Ovary (tissue), 9 donors: ENCODE data around the gene MACC1. TPM values are rescaled to one million over a fixed set of nuclear protein-coding genes. Genes with fewer than 3 reads are reported as not detected.
"Not testable (repeated sequence)": the region's sequence is repeated elsewhere in the genome, so short reads cannot be mapped to it uniquely, and the experiment has no call there.

Experiments
- DNase-seq, 5 donors: peaks; one replicate each; pipeline ENCODE4 v3.0.0-alpha.2; 2019 to 2020
- H3K27ac ChIP-seq, 2 donors: fragments of 200-600 bp; one replicate each; pipeline versions ENCODE4 v1.5.1 to v1.8.0; 2019 to 2022
- H3K27me3 ChIP-seq: fragments of 200-600 bp; one replicate; pipeline ENCODE4 v1.8.0; 2022
- H3K36me3 ChIP-seq: fragments of 200-600 bp; sonication (generic); one replicate; pipeline ENCODE4 v1.5.1; 2019
- H3K4me1 ChIP-seq: one replicate; pipeline ENCODE4 v1.8.1; 2013; ENCODE audit warnings: mild to moderate bottlenecking, moderate library complexity; ENCODE audit not compliant: insufficient read depth
- H3K4me3 ChIP-seq: fragments of 200-600 bp; sonication (generic); one replicate; pipeline ENCODE4 v1.5.1; 2017
- H3K9me3 ChIP-seq, 2 donors: fragments of 200-600 bp in 1 of 2; sonication (generic) in 1 of 2; one replicate each; pipeline versions ENCODE4 v1.5.1 to v1.8.1; 2013 to 2019; ENCODE audit warnings: mild to moderate bottlenecking in 1 of 2, moderate library complexity in 1 of 2
- CTCF ChIP-seq, 3 donors: fragments of 450-650 bp in 2 of 3; fragments of 200-600 bp in 1 of 3; IDR thresholded peaks; one replicate each; pipeline versions ENCODE4 v1.5.1 to v1.8.0; 2016 to 2022; ENCODE audit warnings: antibody characterized with exemption in 3 of 3, mild to moderate bottlenecking in 1 of 3
- EP300 ChIP-seq: sonication (generic); formaldehyde crosslinking; IDR thresholded peaks from one replicate; pipeline ENCODE4 v1.6.1; 2017; ENCODE audit warnings: antibody characterized with exemption
- POLR2A ChIP-seq: fragments of 450-650 bp; IDR thresholded peaks from one replicate; pipeline ENCODE4 v1.6.1; 2017; ENCODE audit warnings: antibody characterized with exemption, mild to moderate bottlenecking, moderate library complexity
- WGBS, 3 donors: extraction: QIAGEN DNeasy Blood & Tissue Kit in 1 of 3; methylation state at CpG; one replicate each; pipeline versions ENCODE4 v1.1.5 to v1.1.7; 2013 to 2017; 5-methylcytosine and 5-hydroxymethylcytosine counted together
- intact Hi-C, 4 donors: fragments of 100-400 bp; cut with DNase I; formaldehyde crosslinking; loops; one replicate each; pipeline versions ENCODE4 v1.11.0 to v1.15.1; 2022 to 2023
- polyA plus RNA-seq, 2 donors: library from polyadenylated mRNA; stranded (reverse); fragments of 200-250 nt in 1 of 2; fragments of 350-450 nt in 1 of 2; fragmentation: Illumina TruSeq in 1 of 2; extraction: RNeasy Lipid Tissue Mini Kit (QIAGEN cat#74804) in 1 of 2; gene quantifications; one replicate each; pipeline ENCODE4 v1.2.3, GENCODE V29; 2013 to 2014
- total RNA-seq, 7 donors: library from RNA; depleted of rRNA in 2 of 7; stranded (reverse); fragments of >200 nt in 2 of 7; fragmentation: NEBNext Ultra II Directional in 3 of 7; extraction: Animal tissue kit (Norgen Biotek cat#: 25700) in 3 of 7; gene quantifications; one replicate each; pipeline versions ENCODE4 v1.1.0 to v1.2.4, GENCODE V29; 2016 to 2023
- donor health status: DM: no; HTN: no; CAD: no; lungs with moderate emphysema.
- donor health status: DM: no; HTN: no; CAD: no.
- donor health status: Bipolar disorder and iron deficiency.
- donor health status: DM: yes; HTN: yes; CAD: no.
- donor health status: DM: no; HTN: no; CAD: no.
- donor health status: DM: yes; HTN: yes; CAD: no.

MACC1 gene
- total and polyA plus RNA-seq, 9 donors: 0.05 to 3.5 (median 0.33) TPM; not detected in 2

GRCh38 chr7:20208651-20209307 lies 8.4 kb downstream of the MACC1 start:
- DNase-seq: no peak
- TF ChIP-seq POLR2A (no peak), CTCF (IDR thresholded peaks at IDR 0.05) (no peak), EP300 (no peak)
- Histone ChIP-seq H3K4me1 (no peaks in the 10 kb centered on the region), H3K27me3 (no peaks in the 10 kb centered on the region), H3K4me3 (no peak overlapping the region), H3K27ac (no peak overlapping the region), H3K36me3 (no peaks in the 10 kb centered on the region), H3K9me3 (no peaks in the 10 kb centered on the region)
- intact Hi-C loops: no loop called here
- WGBS, 3 donors: 91 to 94% (median 92%) methylated on average over 6 of the region's 6 CpGs

- H3K4me3 ChIP-seq, H3K9me3 ChIP-seq, H3K27me3 ChIP-seq, DNase-seq, H3K4me1 ChIP-seq, H3K36me3 ChIP-seq, intact Hi-C loops, H3K27ac ChIP-seq: not testable (repeated sequence)
- WGBS, 3 donors: 95 to 100% (median 99%) methylated on average over 2 of the region's 2 CpGs
Observed at GRCh38 chr7:20207811-20208210, 9.4 kb downstream of the MACC1 start.

GRCh38 chr7:20206104-20206896 lies 10.9 kb downstream of the MACC1 start:
- WGBS, 3 donors: 80 to 88% (median 83%) methylated on average over 2 of the region's 2 CpGs

GRCh38 chr7:20203316-20203715 lies 13.9 kb downstream of the MACC1 start:
- H3K9me3 ChIP-seq: no peaks in the 10 kb centered on the region
- no peaks in the 10 kb centered on the region for H3K36me3 ChIP-seq
- intact Hi-C loops: no loop called here
- H3K4me3 ChIP-seq: no peak overlapping the region
- DNase-seq: no peak
- no peaks in the 10 kb centered on the region for H3K4me1 ChIP-seq
- 91 to 96% (median 92%) methylated on average over 4 of the region's 4 CpGs for WGBS, 3 donors
- H3K27me3 ChIP-seq: no peaks in the 10 kb centered on the region
- TF ChIP-seq POLR2A (no peak), EP300 (no peak), CTCF (IDR thresholded peaks at IDR 0.05) (no peak)
- H3K27ac ChIP-seq: no peak overlapping the region

More at GRCh38 chr7:20206104-20206896, 10.9 kb downstream of the MACC1 start:
- Histone ChIP-seq H3K27ac (no peak overlapping the region), H3K4me3 (no peak overlapping the region), H3K27me3 (no peaks in the 10 kb centered on the region), H3K36me3 (no peaks in the 10 kb centered on the region), H3K9me3 (no peaks in the 10 kb centered on the region), H3K4me1 (no peaks in the 10 kb centered on the region)
- intact Hi-C loops: no loop called here
- DNase-seq: no peak
- no peak for TF ChIP-seq EP300
- no peak for TF ChIP-seq POLR2A
- TF ChIP-seq CTCF (IDR thresholded peaks at IDR 0.05): no peak

GRCh38 chr7:20201380-20201779 lies 15.8 kb downstream of the MACC1 start:
- Histone ChIP-seq H3K27ac (no peak overlapping the region), H3K9me3 (no peaks in the 10 kb centered on the region), H3K36me3 (no peaks in the 10 kb centered on the region), H3K27me3 (no peaks in the 10 kb centered on the region), H3K4me3 (no peak overlapping the region), H3K4me1 (no peaks in the 10 kb centered on the region)
- intact Hi-C loops: no loop called here
- TF ChIP-seq EP300 (no peak), CTCF (IDR thresholded peaks at IDR 0.05) (no peak), POLR2A (no peak)
- 64 to 70% (median 66%) methylated on average over 3 of the region's 3 CpGs for WGBS, 3 donors
- no peak for DNase-seq
